ENCODE measurements around the gene CFAP410.
"Not testable (repeated sequence)": the region's sequence is repeated elsewhere in the genome, so short reads cannot be mapped to it uniquely, and the experiment has no call there.

The CFAP410 gene

GRCh38 chr21:44296916-44297315 is 42.3 kb downstream of the CFAP410 start:
- no peak for DNase-seq

- no peak for DNase-seq
These were observed 43.1 kb downstream of the CFAP410 start for GRCh38 chr21:44296103-44296519.

- DNase-seq, result no peak
These were observed 43.5 kb downstream of the CFAP410 start for GRCh38 chr21:44295646-44296045.

GRCh38 chr21:44295163-44295573 is 44.0 kb downstream of the CFAP410 start:
- no peak for DNase-seq

GRCh38 chr21:44294391-44295162 is 44.6 kb downstream of the CFAP410 start:
- DNase-seq, result no peak

- no peak for DNase-seq
These were observed 45.5 kb downstream of the CFAP410 start for GRCh38 chr21:44293551-44294231.

- no peak for DNase-seq
These were observed 46.4 kb downstream of the CFAP410 start for GRCh38 chr21:44292812-44293195.

- no peak for DNase-seq
These were observed 47.0 kb downstream of the CFAP410 start for GRCh38 chr21:44291936-44292811.

- no peak for DNase-seq
These were observed 47.9 kb downstream of the CFAP410 start for GRCh38 chr21:44291078-44291935.

- DNase-seq, result no peak
These were observed 48.7 kb downstream of the CFAP410 start for GRCh38 chr21:44290327-44291077.

GRCh38 chr21:44289381-44290010 is 49.7 kb downstream of the CFAP410 start:
- DNase-seq, result no peak

GRCh38 chr21:44288251-44289110 is 50.7 kb downstream of the CFAP410 start:
- DNase-seq, result no peak

- DNase-seq, result no peak
These were observed 52.2 kb downstream of the CFAP410 start for GRCh38 chr21:44286716-44287632.

- DNase-seq, result no peak
These were observed 53.0 kb downstream of the CFAP410 start for GRCh38 chr21:44286086-44286715.

GRCh38 chr21:44285138-44285992 is 53.8 kb downstream of the CFAP410 start, which contains the start of gene AIRE:
Gene AIRE, plus strand, starts transcription at chr21:44285876. Its CDS starts 131 bp downstream, at chr21:44286007.
- DNase-seq, result no peak

GRCh38 chr21:44283948-44284347 is 55.2 kb downstream of the CFAP410 start:
- no peak for DNase-seq

GRCh38 chr21:44283211-44283785 is 55.9 kb downstream of the CFAP410 start:
- not testable (repeated sequence) for DNase-seq
